Measurements from ENCODE around the gene ENOX1. TPM values are rescaled to one million over a fixed set of nuclear protein-coding genes. Genes with fewer than 3 reads are reported as not detected.

ENOX1 gene
- total RNA-seq, 1 experiment from 2014 or later: 0.95 TPM

DNA sequence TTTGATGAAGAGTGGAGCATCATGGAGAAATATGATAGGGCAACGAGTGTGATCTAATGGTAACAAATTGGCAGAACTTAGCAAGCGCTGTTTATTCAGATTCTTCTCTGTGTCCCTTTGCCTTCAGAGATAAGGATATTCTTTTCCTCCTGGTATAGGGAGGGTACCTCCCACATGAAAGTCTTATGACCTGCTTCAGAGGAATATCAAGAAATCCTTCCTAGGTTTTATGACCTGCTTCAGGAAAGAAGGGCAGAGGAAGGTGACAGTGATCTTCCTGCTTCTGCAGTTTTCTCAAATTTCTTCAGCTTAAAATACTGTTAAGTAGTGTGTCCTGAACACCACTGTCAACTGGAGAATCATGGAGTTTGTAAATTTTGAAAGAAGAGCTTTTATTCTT is 619.0 kb downstream of the ENOX1 start:
- H3K27me3 ChIP-seq (ENCODE audit: low read length): no peaks in the 10 kb centered on the region
- TF ChIP-seq, protein P1, sequence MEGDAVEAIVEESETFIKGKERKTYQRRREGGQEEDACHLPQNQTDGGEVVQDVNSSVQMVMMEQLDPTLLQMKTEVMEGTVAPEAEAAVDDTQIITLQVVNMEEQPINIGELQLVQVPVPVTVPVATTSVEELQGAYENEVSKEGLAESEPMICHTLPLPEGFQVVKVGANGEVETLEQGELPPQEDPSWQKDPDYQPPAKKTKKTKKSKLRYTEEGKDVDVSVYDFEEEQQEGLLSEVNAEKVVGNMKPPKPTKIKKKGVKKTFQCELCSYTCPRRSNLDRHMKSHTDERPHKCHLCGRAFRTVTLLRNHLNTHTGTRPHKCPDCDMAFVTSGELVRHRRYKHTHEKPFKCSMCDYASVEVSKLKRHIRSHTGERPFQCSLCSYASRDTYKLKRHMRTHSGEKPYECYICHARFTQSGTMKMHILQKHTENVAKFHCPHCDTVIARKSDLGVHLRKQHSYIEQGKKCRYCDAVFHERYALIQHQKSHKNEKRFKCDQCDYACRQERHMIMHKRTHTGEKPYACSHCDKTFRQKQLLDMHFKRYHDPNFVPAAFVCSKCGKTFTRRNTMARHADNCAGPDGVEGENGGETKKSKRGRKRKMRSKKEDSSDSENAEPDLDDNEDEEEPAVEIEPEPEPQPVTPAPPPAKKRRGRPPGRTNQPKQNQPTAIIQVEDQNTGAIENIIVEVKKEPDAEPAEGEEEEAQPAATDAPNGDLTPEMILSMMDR (conservative IDR thresholded peaks at IDR 0.05; ENCODE audit: low read depth, low read length): no peak
- TF ChIP-seq EZH2phosphoT487 (IDR thresholded peaks at IDR 0.05; ENCODE audit: borderline replicate concordance, low read length) (no peak), EZH2 (IDR thresholded peaks at IDR 0.05; ENCODE audit: low read length, unreplicated experiment) (no peak)
- H3K4me3 ChIP-seq (ENCODE audit: low read length): no peak overlapping the region
- H4K20me1 ChIP-seq (ENCODE audit: low read length): no peaks in the 10 kb centered on the region
- H2AFZ ChIP-seq (ENCODE audit: low read length): no peak overlapping the region
- CTCF ChIA-PET: no interaction called here
- DNase-seq (no peak), ATAC-seq (no peak)
- no peaks in the 10 kb centered on the region for H3K4me1 ChIP-seq (ENCODE audit: insufficient read depth, low read length)
- H3K27ac ChIP-seq (ENCODE audit: low read length): no peak overlapping the region
- intact Hi-C loops (cut with micrococcal nuclease): no loop called here
- H3K79me2 ChIP-seq (ENCODE audit: low read length): no peaks in the 10 kb centered on the region
- no peaks in the 10 kb centered on the region for H3F3A ChIP-seq (ENCODE audit: low read length, unreplicated experiment)
- H3K9ac ChIP-seq (ENCODE audit: low read length): no peak overlapping the region
- no peak overlapping the region for H3K4me2 ChIP-seq (ENCODE audit: low read length)
- no peaks in the 10 kb centered on the region for H3K36me3 ChIP-seq (ENCODE audit: low read depth, low read length)
- POLR2A ChIA-PET (ENCODE audit: unreplicated experiment): no interaction called here
- no TSS peak for BruUV-seq (replicated peaks)
- H3K9me3 ChIP-seq (ENCODE audit: low read length): no peaks in the 10 kb centered on the region
- no peaks in the 10 kb centered on the region for H3K9me2 ChIP-seq (replicated peaks; ENCODE audit: low read length)

DNA sequence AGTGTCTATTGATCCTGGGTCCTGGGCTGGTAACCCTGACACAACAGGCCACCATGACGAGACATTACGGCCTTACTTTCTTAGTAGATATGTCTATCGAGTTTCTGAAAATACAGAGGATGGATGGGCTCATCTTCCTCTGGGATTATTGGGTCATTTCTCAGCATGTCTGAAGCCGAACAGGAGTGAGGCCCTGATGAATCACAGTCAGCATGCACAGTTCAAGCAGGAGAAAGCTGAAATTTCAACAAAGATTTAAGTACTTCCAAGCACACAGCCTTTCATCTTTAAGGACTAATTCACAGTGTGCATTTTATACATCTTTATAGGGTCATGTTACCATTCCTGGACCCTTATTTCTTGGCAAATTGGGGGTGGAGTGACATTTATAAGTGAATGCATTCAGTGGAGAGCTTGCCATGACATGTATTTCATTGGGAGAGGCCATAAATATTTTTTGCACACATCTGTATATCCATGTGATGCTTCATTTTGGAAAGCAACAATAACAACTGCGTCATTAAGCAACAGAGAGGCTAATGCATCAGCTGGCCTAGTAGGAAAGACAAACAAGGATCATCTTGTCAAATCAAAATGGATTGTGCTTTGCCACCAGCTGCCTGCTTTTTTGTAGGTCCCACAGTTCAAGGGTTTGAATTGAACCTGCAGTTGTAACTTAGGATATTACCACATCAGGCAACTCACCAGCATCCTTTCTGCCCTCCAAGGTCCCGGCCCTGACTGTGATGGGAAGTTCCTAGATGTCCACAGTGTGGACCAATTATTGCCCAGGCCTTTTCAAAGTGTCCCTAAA is 619.9 kb downstream of the ENOX1 start:
- no TSS peak for BruUV-seq (replicated peaks)
- no peaks in the 10 kb centered on the region for H3K9me3 ChIP-seq (ENCODE audit: low read length)
- no peak overlapping the region for H2AFZ ChIP-seq (ENCODE audit: low read length)
- CTCF ChIA-PET: no interaction called here
- intact Hi-C loops (cut with micrococcal nuclease): no loop called here
- H3K9me2 ChIP-seq (replicated peaks; ENCODE audit: low read length): no peaks in the 10 kb centered on the region
- no peak overlapping the region for H3K9ac ChIP-seq (ENCODE audit: low read length)
- H3F3A ChIP-seq (ENCODE audit: low read length, unreplicated experiment): no peaks in the 10 kb centered on the region
- H3K4me1 ChIP-seq (ENCODE audit: insufficient read depth, low read length): no peaks in the 10 kb centered on the region
- no peak for DNase-seq
- H4K20me1 ChIP-seq (ENCODE audit: low read length): no peaks in the 10 kb centered on the region
- no peaks in the 10 kb centered on the region for H3K27me3 ChIP-seq (ENCODE audit: low read length)
- no peaks in the 10 kb centered on the region for H3K36me3 ChIP-seq (ENCODE audit: low read depth, low read length)
- H3K27ac ChIP-seq (ENCODE audit: low read length): no peak overlapping the region
- H3K4me3 ChIP-seq (ENCODE audit: low read length): no peak overlapping the region
- TF ChIP-seq EZH2 (IDR thresholded peaks at IDR 0.05; ENCODE audit: low read length, unreplicated experiment) (no peak), EZH2phosphoT487 (IDR thresholded peaks at IDR 0.05; ENCODE audit: borderline replicate concordance, low read length) (no peak)
- TF ChIP-seq, protein P1 (conservative IDR thresholded peaks at IDR 0.05; ENCODE audit: low read depth, low read length): no peak
- no peak for ATAC-seq
- no peaks in the 10 kb centered on the region for H3K79me2 ChIP-seq (ENCODE audit: low read length)
- POLR2A ChIA-PET (ENCODE audit: unreplicated experiment): no interaction called here
- H3K4me2 ChIP-seq (ENCODE audit: low read length): no peak overlapping the region

Other genes starting within 250 kb of the ENOX1 start
- 4.6 TPM in 2 replicates for gene CCDC122, start 92.8 kb upstream of the ENOX1 start, total RNA-seq (2014; rRNA removed)
- 0.86 and 1.2 TPM in 2 replicates for gene LACC1, start 92.9 kb upstream of the ENOX1 start, total RNA-seq (2014; rRNA removed)